KOPT-K1 (cell line): ENCODE measurements around the gene OXER1.

Experiments used
- H3K27ac ChIP-seq: fragments of 200-600 bp; sonication (generic); 2 replicates; pipeline ENCODE4 v1.5.1; 2016; ENCODE audit warnings: antibody characterized with exemption, mild to moderate bottlenecking, low read depth, low read length; ENCODE audit not compliant: poor library complexity, severe bottlenecking
- H3K36me3 ChIP-seq: fragments of 200-600 bp; sonication (generic); 2 replicates; pipeline ENCODE4 v1.5.1; 2017; ENCODE audit warnings: antibody characterized with exemption, mild to moderate bottlenecking, low read length, moderate library complexity; ENCODE audit not compliant: insufficient read depth
- H3K9me3 ChIP-seq: fragments of 200-600 bp; sonication (generic); 2 replicates; pipeline ENCODE4 v1.5.1; 2017; ENCODE audit warnings: antibody characterized with exemption, low read length, mild to moderate bottlenecking; ENCODE audit not compliant: insufficient read depth, poor library complexity, severe bottlenecking

The OXER1 gene, protein sequence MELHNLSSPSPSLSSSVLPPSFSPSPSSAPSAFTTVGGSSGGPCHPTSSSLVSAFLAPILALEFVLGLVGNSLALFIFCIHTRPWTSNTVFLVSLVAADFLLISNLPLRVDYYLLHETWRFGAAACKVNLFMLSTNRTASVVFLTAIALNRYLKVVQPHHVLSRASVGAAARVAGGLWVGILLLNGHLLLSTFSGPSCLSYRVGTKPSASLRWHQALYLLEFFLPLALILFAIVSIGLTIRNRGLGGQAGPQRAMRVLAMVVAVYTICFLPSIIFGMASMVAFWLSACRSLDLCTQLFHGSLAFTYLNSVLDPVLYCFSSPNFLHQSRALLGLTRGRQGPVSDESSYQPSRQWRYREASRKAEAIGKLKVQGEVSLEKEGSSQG

DNA sequence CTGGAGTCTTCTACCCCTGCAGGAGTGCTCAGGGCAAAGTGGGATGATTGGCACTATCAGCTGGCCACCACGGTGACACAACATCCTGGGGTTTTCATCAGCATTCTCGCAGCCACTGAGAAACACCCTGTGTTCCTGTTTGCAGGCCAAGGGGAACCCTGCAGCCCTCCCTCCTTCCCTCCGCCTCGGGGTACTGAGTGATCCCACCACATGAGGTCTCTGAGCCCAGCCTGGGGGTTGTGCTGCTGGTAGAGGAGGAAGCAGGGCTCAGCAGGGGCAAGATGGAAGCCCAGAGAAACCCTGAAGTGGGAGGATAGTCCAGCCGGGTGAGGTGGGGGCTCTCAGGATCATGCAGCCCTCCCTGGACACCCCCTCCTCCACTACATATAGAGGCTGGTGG is at the start of gene OXER1:
TSS of gene OXER1 (minus strand) at position 40 of the 400 bp plus-strand sequence. CDS start 73 bp downstream, outside the sequence.
- Histone ChIP-seq H3K36me3 (peaks cover 18% of the 10 kb centered on the region), H3K9me3 (no peaks in the 10 kb centered on the region), H3K27ac (no peak within 1 kb of the TSS)

DNA sequence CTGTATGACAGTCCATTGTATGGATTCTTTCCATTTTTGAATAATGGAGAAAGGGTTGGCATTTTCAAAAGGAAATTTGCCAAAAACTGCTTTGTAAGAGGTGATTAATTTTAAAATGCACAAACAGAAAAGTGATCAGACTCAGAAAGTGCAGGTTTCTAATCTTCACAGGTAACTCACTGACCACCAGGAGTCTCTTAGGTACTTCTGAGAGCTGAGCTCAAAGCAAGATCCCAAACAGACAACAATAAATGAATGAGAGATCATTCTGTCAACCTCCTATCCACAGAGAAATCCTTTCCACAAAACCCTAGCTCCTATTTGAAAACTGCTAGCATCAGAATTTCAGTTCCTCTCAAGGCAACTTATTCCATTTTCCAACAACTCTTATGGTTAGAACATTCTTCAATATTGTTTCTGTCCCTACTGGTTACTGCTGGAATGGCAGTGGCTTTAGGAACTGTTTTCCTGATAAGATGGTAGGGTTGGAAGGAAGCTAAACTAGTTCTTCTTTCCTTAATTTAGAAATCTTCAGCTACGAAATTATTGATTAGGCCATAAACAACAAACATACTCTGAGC is 49.1 kb upstream of the OXER1 start:
- H3K36me3 ChIP-seq = no peaks in the 10 kb centered on the region
- H3K27ac ChIP-seq = no peak overlapping the region
- H3K9me3 ChIP-seq = peaks cover 9% of the 10 kb centered on the region

DNA sequence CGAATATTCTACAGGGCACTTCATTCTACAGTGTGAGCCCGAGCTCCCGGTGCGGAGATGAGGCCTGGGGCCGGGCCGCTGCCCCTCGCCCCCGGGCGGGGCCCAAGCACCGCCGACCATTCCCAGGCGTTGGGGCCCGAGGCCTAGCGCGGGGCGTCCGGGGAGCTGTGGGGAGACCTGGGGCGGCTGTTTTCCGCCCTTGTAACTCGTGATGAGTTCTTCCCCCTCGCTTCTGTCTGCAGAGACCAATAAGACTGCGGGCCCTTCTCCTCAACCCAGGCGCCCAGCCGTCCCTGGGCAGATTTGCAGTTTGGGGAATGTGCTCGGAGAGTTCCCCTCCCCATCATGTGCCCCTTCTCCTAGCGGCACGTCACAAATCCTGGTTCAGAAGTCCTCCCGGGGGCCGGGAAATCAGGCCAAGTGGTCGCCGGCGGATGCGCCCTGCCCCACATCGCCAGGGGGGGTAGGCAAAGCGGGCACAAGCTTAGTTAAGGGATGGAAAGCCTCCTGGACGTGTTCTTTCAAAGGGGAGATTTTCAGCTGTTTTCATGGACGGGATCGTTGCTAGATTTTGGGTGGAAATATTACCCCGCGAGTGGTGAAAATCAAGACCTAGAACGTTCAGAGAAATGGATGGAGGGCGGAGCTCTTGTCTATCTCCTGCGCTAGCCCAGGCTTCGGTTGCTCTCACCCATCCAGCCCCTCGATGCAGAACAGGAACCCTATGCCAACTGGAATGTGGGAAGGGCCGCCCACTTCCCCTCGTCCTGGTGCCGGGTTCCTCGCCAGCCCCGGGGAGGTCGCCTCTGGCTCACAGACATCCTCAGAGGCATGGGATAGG is 47.3 kb upstream of the OXER1 start:
- Histone ChIP-seq H3K27ac (peak overlapping the region; percentile 92), H3K9me3 (peaks cover 8% of the 10 kb centered on the region)

DNA sequence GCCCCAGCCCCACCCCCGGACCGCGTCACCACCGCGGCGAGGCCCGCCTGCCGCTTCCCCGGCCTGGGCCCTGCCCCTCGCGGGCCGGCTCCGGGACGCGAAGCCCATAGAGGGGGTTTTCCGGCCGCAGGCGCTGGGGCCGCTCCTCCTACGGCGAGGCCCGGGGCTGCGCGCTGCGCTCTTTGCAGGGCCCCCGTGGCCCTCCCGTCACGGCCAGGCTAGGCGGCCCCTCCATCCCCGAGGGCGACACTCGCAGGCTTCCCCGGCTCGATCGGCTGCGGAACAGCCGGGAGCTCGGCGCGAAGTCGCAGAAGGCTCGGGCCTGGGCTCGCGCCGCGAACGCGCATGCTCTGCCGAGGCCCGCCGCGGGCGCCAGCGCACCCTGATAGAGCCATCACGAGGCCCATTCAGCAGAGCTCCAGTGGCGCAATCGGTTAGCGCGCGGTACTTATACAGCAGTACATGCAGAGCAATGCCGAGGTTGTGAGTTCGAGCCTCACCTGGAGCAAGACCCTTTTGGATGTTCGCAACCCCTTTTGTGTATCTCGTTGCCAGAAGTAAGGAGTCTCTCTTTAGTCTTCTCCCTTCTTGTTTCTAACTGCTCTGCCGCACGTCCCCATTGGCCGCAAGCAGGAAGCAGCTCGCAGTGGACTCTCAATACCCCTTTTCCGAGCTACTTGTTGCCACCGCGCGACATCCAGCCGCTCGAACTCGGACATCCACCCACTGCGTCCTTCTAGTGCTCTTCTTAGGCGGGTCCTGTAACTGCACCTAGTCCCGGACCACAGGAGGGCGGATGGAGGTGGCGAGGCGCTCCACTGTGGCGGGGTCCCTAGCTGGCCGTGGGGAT is 46.4 kb upstream of the OXER1 start:
- Histone ChIP-seq H3K27ac (peak overlapping the region; percentile 92), H3K9me3 (peaks cover 8% of the 10 kb centered on the region), H3K36me3 (no peaks in the 10 kb centered on the region)

More for the DNA sequence above, 47.3 kb upstream of the OXER1 start:
- H3K36me3 ChIP-seq = no peaks in the 10 kb centered on the region

DNA sequence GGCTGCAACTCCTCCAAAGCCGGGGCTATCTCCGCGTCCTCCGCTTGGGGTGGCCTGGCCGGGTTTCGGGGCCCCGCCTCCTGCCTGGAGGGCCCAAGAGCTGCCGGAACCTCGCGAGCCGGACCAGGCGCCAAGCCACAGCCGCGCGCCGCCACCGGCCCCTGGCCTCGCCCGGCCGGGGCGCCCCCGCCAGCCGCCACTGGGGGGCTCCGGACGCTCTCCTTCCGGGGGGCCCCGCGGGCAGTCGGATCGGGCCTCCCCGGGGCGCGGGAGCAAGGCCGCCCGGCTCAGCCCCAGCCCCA is 45.8 kb upstream of the OXER1 start:
- H3K9me3 ChIP-seq = peaks cover 8% of the 10 kb centered on the region
- H3K36me3 ChIP-seq = no peaks in the 10 kb centered on the region
- H3K27ac ChIP-seq = peak overlapping the region; percentile 92

DNA sequence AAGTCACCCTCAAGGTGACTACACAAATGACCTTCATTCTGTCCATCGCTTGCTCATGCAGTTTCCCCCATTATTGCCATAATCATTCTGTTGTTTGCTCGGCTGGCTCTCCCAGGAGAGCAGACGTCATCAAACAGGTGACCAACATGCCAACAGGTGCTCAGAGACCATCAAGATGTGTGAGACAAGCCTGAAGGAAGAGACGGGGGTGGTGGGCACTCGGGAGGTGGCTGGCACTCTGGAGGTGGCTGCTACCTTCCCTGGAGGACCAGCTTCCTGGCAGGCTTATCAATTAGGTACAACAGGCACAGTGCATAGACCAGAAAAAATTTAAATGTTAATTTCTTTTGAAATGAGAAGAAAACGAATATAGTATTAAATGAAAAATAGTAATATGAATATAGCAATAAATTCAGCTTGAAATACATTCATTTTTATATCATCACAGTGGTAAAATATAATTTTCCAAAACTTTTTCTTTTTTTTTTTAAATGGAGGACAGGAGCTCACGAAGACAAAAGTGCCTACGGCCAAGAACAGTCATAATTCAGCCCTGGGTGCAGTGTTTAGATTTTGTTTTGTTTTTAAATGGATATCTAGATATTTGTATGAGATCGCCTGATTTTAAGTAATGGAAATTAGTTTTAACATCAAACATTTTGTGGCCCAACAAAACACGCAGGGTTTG is 45.3 kb upstream of the OXER1 start:
- Histone ChIP-seq H3K27ac (peak overlapping the region; percentile 92), H3K9me3 (peaks cover 7% of the 10 kb centered on the region), H3K36me3 (no peaks in the 10 kb centered on the region)

DNA sequence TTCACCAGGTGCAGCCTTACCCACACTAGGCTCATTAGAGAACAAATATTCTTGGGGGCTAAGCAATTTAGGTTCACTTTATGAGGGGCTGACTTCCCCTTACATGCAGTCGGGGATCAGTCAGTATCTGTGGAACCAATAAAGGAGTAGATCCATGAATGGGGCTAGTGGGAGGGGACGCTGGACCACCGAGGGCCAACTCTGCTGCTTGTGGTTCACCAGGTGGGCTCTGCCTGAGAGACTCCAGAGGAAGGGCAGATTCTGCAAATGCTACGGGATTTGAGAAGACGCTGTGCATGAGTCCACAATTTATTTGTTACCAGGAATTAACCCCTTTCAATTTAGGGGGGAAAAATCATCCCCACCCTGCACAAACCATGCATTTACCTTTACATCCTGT is 44.4 kb upstream of the OXER1 start:
- Histone ChIP-seq H3K36me3 (no peaks in the 10 kb centered on the region), H3K27ac (no peak overlapping the region), H3K9me3 (no peaks in the 10 kb centered on the region)

DNA sequence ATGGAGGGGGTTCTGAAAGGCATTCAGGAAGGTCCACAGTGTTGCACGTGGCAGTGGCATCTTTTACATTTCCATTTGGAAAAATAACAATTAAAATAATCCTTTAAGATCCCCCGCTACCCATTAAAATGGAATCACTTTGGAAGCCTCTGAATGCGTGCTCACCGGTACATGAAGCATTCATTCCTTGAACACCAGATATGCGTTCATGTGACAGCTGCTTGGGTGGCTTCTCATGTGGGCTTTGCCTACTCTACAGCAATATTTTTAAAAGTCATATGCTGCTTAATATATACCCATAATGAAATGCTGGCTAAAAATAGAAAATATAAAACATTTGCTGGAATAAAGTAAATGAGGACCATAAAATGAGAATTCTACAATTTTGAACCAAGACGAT is 42.9 kb upstream of the OXER1 start:
- no peak overlapping the region for H3K27ac ChIP-seq
- no peaks in the 10 kb centered on the region for H3K36me3 ChIP-seq
- H3K9me3 ChIP-seq = no peaks in the 10 kb centered on the region

DNA sequence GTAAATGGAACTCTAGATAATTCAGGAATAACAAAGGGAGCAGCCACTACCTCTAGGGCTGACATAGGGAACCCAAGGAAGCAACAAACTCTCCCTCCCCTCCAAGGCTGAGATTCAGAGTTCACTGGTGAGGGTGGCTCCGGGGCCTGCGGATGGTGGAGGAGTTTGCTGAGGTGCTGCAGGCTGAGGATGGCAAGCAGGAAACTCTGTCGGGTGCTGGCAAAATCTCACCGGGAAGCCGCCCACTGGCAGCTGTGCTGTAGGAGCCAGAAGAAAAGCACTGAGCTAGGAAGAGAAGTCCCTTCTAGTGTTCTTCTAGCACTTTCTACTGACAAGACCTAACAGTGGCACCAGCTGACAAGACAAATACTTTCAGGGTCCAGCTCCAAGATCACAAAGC is 41.0 kb upstream of the OXER1 start:
- Histone ChIP-seq H3K27ac (no peak overlapping the region), H3K36me3 (no peaks in the 10 kb centered on the region), H3K9me3 (no peaks in the 10 kb centered on the region)

DNA sequence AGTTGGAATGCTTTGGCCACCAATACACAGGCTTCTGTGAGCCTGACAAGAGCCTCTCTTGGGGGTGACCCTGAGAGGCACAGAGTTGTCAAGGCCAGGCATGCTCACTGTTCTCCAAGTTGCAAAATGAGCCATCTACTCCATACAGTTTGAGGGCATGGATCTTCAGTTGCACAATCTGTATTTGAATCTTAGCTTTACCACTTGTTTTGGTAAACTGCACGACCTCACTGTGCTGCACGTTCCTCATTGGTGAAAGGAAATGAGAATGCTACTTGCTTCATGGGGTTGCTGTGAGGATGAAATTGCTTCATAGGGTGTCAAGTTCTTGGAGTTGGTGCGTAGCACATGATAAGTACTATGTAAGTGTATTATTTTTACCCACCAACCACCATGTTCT is 40.4 kb upstream of the OXER1 start:
- Histone ChIP-seq H3K9me3 (no peaks in the 10 kb centered on the region), H3K36me3 (no peaks in the 10 kb centered on the region), H3K27ac (no peak overlapping the region)

DNA sequence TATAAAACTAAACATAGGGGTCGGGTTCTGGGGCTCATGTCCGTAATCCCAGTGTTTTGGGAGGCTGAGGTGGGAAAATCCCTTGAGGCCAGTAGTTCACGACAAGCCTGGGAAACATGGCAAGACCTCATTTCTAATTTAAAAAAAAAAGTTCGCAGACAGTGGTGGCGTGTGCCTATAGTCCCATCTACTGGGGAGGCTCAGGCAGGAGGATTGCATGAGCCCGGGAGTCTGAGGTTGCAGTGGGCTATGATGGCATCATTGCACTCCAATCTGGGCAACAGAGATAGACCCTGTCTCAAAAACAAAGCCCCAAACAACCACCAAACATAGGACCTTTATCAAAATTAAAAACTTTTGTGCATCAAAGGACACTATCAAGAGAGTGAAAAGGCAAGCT is 38.2 kb upstream of the OXER1 start:
- Histone ChIP-seq H3K36me3 (no peaks in the 10 kb centered on the region), H3K27ac (no peak overlapping the region)

DNA sequence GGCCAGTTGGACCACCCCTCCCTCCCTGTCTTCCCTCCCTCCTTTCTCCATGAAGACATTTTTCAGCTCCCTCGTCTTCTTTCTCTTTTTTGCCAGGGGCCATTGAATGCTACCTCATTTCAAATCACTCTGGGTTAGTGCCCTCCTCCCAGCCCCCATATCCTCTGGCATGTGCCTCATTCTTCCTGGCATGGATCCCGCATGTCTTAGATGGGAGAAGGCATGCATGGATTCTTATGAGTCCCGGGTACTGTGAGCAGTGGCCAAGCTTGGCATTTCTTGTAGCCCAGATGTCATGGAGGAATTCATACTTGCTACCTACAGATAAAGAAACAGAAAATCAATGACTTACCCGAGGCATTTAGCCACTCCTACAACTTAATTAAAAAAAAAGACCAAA is 37.4 kb upstream of the OXER1 start:
- Histone ChIP-seq H3K36me3 (no peaks in the 10 kb centered on the region), H3K9me3 (no peaks in the 10 kb centered on the region), H3K27ac (no peak overlapping the region)

More for the DNA sequence above, 38.2 kb upstream of the OXER1 start:
- no peaks in the 10 kb centered on the region for H3K9me3 ChIP-seq

DNA sequence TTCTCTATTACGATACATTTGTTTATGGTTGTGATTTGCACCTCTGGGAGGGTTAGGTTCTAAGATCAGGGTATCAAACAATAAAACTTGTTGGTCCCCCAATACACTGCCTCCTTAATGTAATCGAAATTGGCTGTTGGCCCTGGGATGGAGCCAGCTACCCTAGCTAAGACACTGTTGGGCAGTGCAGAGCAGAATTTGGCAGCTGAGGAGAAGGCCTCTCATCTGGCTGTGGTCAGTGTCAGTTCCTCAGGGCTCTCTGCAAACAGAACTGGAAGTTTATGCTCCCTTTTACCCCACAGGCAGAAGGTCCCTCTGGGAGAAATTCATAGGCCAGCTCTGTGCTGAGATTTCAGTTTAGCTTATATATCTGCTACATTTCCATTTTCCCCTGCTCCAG is 37.0 kb upstream of the OXER1 start:
- H3K36me3 ChIP-seq = no peaks in the 10 kb centered on the region
- H3K27ac ChIP-seq = no peak overlapping the region
- no peaks in the 10 kb centered on the region for H3K9me3 ChIP-seq

DNA sequence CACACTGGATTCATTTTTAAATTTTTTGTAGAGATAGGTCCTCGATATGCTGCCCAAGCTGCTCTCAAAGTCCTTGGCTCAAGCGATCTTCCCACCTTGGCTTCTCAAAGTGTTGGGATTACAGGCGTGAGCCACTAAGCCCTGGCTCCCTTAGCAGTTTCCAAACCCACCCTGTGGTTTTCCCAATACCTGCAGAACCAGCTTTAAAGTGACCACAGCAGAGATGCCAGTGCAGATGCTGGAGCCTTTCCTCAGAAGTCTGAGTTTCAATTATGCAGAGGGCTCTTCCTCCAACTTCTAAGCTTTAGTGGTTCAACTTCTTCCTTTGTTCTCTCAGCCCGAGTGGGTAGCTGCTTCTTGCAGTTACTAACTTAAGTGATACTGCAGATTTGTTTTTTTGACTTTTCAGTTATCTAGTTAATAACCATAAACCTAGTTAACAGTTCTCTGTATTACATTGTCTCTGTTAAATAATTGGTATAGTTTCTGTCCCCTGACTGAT is 36.6 kb upstream of the OXER1 start:
- Histone ChIP-seq H3K9me3 (no peaks in the 10 kb centered on the region), H3K27ac (no peak overlapping the region), H3K36me3 (no peaks in the 10 kb centered on the region)
